GM20431 (cell line): ENCODE results near the gene CERS6.

Experiments
- in situ Hi-C: fragments of 300-500 bp; cut with MseI, MboI; formaldehyde crosslinking; loops from one replicate; pipeline ENCODE4 v1.15.0; 2020; ENCODE audit warnings: low sequenced_read_pairs; ENCODE audit not compliant: unreplicated experiment

The CERS6 gene

DNA sequence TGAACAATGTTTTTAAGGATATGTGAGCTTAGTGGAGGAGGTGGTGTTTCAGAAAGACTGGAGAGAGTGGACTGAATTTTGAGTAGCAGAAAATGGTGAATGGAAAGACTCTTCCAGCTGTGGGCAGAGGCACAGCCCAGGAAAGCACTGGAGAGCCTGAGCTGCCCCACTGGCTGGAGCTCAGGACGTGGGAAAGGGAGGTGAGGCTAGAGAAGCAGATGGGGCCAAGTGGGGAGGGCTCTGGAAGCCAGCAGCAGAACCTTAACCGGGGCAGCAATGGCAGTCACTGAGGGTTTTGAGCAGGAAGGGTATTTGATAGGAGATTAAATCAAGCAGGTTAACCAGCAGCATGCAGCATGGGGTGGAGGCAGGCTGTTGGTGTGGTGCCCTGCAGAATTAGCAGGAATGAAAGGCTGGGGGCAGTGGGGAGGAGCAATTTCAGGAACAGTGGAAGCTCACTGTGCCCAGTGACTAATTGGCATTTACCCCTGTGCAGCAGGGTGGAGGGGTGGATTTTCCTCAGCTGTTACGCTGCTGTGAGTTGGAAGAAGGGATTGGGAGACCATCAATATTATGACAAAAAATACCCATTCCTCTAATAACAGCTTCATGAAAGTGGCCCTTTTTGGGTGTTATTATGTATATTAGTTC is 136.2 kb downstream of the CERS6 start:
- in situ Hi-C loops = no loop called here

DNA sequence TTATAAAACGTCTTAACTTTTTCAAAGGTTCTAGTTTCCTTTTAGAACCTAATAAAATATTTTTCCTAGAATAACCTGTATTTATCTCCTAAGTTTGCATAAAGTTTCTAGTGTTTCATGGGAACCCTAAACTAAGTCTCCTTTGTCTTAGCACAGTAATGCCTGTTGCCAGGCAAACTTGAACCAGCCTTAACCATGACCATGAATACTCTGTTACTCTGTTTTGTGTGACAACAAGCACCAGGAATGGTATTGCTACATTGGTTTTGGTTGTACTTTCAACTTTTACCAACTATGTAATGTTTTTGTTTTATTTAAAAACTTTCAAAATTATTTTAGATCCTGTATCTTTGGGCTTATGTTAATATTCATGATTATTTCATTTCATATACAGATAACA is 137.6 kb downstream of the CERS6 start:
- in situ Hi-C loops = no loop called here

DNA sequence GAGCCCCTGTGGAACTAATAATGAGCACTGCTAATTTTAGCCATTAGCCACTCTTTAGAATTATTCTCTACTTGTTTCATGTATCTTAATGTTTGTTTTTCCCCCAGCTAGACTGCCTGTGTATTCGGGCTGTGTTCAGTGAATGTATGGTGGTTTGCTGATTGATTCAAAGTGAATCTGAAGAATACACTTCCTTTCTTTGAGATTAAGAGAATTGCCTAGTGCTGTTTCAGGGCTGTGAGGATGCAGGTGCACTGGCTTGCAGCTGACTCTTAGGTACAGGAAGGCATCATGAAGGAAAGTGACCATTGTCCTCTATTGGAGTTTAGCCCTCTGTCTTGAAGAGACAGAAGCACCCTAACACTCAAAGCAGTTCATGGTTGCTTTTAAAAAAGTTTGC is 138.7 kb downstream of the CERS6 start:
- in situ Hi-C loops = no loop called here

DNA sequence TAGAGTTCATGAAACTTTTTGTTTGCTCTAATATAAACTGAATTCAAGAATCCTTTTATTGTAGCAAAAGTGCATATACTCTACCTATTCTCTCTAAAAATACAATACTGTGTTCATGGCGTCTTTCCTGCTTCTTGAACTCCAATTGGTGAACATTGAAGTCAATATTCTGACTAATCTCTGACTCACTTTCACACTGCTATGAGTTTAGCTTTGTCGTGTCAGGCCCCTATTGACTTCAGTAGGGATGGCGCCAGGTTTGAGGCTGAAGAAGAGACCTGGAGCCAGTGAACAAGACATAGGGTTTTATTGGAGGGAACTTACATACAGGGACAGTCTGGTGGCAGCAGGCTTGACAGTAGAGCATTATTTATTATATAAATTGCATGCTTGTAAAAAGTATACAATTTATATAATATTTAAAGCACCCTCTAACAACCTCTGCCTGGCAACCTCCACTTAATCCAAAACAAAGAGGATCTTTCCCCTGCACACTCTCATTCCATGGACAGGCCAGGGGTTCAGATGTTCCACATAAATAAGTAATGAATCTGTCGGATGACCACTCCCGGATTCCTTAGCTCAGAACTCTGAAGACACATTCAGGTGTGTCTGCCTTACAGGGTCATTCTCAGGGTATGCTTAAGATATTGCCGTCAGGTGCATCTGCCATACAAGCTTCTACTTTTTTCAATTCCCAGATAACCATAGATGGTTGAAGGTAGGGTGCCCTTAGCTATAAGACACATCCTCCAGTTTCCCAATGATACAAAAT is 141.0 kb downstream of the CERS6 start:
- in situ Hi-C loops = no loop called here

DNA sequence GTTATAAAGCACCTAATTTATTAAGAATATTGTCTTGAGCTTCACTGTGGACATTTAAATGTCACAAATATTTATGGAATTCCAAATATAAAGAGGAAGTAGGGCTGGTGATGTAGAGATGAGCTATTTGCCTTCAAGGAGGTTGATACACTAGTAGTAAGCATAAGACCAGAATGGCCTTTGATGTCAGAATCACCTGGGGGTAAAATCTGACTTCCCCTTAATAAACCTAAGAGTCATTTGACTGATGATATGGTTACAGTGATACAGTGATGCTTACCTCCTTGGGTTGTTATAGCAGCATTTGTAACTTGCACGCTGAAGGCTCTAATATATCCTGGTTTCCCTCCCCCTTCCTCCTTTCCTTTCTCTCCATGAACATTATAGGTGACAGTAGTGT is 143.7 kb downstream of the CERS6 start:
- in situ Hi-C loops = no loop called here

DNA sequence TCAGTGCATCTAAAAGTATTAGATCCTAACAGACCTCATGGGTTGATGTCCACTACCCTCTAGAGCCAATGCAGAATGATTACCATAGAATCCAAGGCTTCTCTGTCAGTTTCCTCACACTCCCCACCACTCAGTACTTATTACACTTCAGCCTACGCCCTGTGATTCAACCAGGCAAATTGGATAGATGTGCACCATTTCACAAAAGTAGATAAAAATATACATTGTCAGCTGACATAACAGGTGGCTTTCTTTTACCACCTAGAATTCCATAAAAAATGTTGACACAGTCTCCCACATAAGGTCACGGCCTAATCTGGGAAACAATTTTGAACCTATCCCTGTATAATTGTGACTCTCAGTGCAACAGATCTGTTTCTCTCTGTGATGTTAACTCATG is 144.9 kb downstream of the CERS6 start:
- in situ Hi-C loops = no loop called here

DNA sequence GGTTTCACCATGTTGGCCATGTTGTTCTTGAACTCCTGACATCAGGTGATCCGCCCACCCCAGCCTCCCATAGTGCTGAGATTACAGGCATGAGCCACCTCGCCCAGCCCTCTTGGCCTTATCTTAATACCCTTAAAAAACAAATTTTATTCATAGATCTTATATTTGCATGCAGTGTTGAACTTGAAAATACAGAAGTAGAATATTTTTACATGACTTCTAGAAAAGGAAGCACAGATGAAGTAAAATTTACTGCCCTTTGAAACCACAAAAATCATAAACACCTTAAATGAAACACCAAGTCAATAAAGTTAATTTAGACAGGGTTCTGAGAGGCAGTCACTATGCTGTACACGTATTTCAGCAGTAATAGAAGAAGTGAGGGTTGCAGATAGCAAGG is 145.7 kb downstream of the CERS6 start:
- in situ Hi-C loops = no loop called here

DNA sequence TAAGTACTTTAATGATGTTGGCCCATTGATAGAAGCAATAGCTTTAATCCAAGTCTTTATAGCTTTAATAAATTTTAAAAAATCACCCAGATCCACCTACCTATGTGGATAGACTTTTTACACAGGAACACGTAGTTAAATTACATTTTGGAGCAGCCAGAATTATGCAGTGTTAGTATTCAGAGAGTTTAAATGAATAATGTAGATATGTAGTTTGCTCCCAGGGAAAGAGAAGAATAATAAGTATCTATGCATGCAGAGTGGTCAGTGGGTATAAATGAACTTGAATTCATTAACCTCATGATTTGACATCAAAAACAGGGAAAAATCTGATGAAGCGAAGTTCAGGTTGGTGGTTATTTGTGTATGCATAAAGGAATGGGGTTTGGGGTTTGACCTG is 146.3 kb downstream of the CERS6 start:
- in situ Hi-C loops = no loop called here

DNA sequence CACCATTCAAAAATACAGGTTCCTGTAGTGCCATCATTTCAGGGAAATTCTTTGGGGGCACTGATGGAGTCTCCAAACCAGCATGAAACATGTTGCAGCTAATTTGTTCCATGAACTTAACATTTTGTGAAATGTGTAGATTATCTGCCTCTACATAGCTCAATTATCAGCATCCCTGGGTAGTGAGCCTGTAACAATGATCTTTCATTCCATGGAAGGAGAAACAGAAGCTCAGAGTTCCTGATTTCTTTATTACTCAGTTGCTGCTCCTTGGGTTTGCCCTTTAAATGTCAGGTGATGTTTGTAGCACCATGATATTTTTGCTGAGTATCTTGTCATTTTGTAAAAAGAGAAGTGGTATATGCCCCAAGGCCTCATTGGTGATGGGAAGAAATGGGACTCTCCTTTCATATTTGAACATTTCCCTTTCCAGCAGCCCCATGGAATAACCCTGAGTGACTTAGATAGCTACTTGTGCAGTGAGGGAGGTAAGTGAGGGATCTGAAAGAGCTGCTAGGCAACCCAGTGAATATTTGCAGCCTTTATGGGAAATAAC is 146.9 kb downstream of the CERS6 start:
- in situ Hi-C loops = no loop called here

DNA sequence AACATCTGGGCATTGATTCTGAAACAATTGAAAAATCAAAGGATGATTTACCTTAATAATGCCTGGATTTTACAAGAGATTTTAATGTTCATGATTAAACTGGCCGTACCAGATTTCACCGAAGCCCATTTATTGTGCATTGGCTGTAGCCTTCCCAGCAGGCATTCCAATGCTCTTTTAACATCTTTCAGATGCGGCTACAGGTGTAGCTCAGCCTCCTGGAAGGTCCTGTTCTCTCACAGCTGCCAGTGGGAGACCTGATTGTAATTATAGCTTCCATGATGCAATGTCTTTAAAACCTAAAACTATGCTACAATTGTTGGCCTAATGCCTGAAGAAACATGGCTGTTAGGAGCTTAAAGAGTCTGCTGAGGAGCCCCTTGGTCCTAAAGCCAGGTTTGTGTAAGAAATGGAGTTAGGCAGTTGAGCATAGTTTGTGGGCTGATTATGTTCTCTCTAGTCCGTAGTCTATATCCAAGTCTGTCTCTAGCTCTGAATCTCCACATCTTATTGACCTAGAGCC is 147.4 kb downstream of the CERS6 start:
- in situ Hi-C loops = no loop called here

DNA sequence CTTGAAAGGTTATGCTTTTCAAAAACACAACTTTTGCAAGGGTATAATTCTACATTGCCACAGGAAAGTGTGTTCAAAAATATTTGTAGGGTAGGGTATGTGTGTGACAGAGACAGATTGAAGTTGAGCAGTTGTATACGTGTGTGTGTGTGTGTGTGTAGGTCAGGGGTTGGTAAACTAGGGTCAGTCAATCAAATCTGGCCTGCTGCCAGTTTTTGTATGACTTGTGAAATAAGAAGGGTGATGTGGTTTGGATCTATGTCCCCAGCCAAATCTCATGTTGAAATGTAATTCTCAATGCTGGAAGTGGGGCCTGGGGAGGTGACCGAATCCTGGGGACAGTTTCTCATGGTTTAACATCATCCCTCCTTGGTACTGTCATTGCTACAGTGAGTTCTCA is 148.2 kb downstream of the CERS6 start:
- in situ Hi-C loops = no loop called here

DNA sequence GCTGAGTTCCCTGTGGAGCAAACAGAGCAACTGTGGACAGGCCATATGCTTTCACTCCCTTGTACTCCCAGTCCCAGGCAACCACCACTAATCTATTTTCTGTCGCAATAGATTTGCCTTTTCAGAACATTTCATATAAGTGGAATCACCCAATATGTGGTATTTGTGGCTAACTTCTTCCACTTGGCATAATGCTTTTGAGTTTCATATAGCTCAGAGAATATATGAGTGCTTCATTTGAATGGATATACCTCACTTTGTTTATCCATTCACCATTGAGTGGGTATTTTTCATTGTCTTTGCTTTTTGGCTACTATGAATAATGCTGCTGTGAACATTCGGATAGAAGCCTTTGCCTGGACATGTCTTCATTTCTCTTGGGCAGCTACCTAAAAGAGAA is 151.9 kb downstream of the CERS6 start:
- in situ Hi-C loops = no loop called here

DNA sequence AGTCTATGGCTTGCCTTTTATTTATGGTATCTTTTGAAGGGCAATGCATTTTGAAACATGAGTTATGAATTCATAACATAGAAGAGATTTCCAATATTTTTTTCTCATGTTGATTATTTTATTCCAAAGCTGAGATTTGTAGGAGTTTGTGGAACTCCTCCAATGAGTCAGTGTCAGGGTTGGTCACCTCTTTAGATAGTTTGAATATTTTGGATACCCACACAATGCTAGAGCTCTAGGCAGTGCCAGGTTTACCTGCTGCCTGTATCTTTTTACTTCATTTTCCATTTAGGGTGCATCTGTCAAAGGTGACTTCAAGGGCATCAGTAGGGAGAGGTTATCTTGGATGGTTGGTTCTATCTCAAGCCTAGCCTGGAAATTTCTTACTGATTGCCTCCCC is 152.7 kb downstream of the CERS6 start:
- in situ Hi-C loops = no loop called here

DNA sequence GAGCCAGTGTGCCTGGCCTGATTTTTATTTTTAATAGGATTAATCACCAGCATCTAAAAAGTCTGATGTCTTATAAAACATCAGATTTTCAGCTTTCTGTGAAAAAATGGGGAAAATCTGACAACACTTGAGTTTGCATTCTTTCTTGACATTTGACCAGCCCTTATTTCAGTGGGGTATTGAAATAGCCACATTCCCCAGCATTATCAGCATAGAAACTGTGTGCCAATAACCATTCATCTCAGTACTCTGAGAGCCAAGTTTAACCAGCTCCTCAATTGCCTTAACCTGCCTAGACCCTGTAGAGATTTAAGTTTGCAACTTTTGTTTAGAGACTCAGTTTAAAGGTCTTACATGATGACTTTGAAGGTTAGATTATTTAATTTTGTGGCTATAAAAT is 155.0 kb downstream of the CERS6 start:
- in situ Hi-C loops = no loop called here

DNA sequence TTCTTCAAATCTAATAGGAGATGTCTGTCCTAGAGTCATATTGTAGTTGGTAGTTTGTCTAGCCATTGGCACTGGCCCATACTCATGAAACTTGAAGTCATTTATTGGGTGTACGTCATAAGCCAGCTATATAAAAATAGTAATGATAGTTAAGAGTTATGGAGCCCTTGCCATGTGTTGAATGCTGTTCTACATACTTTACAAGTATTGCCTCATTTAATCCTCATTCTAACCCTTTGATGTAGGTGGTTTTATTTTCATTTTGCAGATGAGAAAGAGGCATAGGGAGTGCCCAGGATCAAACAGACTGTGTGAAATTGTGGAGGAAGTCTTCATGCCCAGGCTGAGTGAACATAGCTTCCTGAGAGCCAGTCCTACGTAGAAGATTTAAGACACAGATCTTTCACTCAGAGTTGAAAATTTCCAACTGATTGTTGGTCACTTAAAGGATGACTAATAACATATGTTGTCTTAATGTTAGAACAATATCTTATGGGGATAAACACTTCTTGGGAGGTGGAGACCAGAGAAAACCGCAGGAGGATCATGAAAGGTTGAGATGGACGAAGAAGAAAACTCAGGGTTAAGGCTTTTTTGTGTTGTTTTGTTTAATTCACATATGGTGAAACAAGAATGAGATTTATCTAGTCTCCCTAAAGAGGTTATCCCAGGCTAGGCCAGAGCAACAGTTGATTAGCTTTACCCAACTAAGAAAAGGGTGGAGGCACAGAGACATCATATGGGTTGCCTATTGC is 156.0 kb downstream of the CERS6 start:
- in situ Hi-C loops = no loop called here

DNA sequence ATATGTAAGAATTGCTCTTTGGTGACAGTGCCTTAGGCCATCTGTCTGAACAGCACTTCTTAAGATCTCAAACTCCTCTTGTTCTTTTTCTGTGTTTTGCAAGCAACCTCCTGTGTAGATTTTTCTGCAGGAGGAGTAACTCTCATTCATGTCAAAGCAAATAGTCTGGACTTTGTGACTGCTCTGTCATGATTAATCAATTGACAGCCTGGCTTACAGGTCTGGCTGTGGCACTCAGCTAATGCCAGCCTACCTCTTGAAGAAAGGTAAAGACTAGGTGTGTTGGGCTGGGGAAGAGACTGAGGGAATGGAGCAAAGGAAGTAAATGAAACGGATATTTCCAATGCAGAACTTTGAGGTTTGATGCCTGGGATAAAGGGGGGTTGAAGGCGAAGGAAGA is 156.6 kb downstream of the CERS6 start:
- in situ Hi-C loops = no loop called here

DNA sequence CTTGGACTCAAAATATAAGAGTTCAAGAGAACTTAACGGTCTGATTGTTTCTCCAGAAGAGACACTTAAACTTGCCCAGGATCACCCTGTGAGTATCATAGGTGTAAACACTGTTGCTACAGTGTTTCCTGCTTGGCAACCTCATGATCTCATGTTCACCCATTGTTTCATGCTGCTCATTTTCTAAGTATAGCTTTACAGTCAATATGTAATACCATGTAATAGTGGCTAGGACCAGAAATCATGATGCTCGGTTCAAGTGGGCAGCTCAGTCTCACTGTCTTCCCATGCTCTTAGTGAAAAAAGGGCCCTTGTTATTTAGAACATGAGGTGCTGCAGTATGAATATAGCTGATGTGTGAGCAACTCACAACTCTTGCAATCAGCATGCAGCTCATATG is 157.5 kb downstream of the CERS6 start:
- in situ Hi-C loops = no loop called here

DNA sequence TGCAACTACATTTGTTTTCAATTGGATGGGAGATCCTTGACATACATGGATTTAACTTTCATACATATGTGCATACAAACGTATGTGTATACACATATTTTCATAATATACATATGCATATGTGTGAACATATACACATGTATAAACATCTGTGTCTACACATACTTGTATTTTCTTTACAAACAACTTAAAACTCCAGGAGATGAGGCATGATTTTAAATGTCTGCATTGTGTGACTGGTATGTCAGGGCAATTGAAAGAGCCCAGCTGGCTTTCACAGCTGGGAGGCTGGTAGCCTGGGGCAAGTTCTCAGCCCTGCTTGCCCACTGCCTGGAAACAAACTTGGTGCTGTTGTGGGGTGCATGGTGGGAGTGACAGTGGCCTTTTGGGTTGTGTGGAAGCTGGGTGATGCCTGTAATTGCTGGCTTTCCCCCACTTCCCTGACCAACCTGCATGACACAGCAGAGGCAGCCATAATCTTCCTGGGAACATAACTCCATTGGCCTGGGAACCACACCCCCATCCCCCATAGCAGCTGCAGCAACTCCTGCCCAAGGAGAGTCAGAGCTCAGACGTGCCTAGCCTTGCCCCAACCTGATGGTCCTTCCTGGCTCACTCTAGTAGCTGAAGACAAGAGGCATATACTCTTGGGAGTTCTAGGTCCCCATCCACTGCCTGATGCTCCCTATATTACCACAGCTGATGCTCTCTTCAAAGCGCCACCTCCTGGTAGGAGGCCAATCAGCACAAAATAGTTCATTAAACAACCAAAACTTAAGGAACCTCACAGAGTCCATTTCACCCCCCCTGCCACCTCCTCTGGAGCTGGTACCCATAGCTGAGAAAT is 158.3 kb downstream of the CERS6 start:
- in situ Hi-C loops = no loop called here

DNA sequence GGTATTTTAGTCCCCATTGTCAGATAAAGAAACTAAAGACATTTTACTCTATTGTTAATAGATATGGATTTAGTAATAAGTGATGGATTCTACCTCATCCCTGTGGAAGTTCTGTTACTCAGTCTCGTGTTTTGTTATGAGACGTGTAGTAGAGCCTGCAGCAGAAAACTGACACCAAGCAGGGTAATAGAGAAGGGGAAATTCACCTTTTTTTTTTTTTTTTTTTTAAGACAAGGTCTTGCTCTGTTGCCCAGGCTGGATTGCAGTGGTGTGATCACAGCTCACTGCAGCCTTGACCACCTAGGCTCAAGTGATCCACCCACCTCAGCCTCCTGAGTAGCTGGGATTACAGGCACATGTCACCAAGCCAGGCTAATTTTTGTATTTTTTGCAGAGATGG is 164.5 kb downstream of the CERS6 start:
- in situ Hi-C loops = no loop called here

DNA sequence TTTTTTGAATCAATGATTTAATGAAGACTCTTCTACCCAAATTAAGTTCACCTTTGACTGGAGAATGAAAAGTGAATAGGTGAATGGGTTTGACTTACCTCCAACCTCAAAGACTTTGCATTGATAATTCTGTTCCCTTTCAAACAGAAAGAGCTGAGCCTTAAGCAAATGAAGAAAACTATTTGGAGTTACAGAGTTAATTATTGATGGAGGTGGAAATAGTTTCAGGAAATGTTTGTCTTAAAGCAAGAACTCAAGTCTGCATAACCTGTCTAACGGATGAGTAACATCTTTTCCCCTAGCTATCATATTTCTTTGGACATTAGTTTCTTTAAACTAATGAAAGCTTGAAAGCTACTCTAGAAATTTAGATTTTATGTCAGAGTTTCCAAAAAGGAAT is 166.5 kb downstream of the CERS6 start:
- in situ Hi-C loops = no loop called here
